Activated CD8-positive, alpha-beta T cell treated with anti-CD3 and anti-CD28 coated beads for 36 hours (primary cell): ENCODE measurements around the gene LANCL2. TPM values are rescaled to one million over a fixed set of nuclear protein-coding genes. Genes with fewer than 3 reads are reported as not detected.

Experiments used
- ATAC-seq: fragments of 200-7000 bp; cut with Tn5 transposase; one replicate; pipeline ENCODE4 v1.10.0; 2021; ENCODE audit warnings: mild to moderate bottlenecking, moderate library complexity
- CTCF ChIA-PET: fragments of 350-600 bp; sonication (Branson Sonifier 250); formaldehyde crosslinking; loops from one replicate; lab custom pipeline; 2021; ENCODE audit warnings: antibody characterized with exemption; lab: Charles Lee
- POLR2A ChIA-PET: fragments of 350-600 bp; sonication (Branson Sonifier 250); formaldehyde crosslinking; loops from one replicate; lab custom pipeline; 2021; ENCODE audit warnings: antibody characterized with exemption; lab: Charles Lee
- DNase-seq: peaks from one replicate; pipeline ENCODE4 v3.0.0-alpha.2; 2020
- H3K27ac Mint-ChIP-seq: one replicate; pipeline ENCODE4 v1.8.0; 2021; ENCODE audit warnings: mild to moderate bottlenecking, mixed read lengths
- H3K27me3 Mint-ChIP-seq: one replicate; pipeline ENCODE4 v1.8.0; 2021; ENCODE audit warnings: mixed read lengths
- H3K36me3 Mint-ChIP-seq: one replicate; pipeline ENCODE4 v1.8.0; 2021; ENCODE audit warnings: low read depth, mixed read lengths
- H3K4me1 Mint-ChIP-seq: one replicate; pipeline ENCODE4 v1.8.0; 2021; ENCODE audit warnings: low read depth, mixed read lengths
- H3K4me3 Mint-ChIP-seq: one replicate; pipeline ENCODE4 v1.8.0; 2021; ENCODE audit warnings: mild to moderate bottlenecking, moderate library complexity, mixed read lengths
- H3K9me3 Mint-ChIP-seq: one replicate; pipeline ENCODE4 v1.8.0; 2021; ENCODE audit warnings: mixed read lengths
- CTCF ChIP-seq: fragments of 200-600 bp; IDR thresholded peaks from one replicate; pipeline ENCODE4 v1.8.0; 2022; ENCODE audit warnings: antibody characterized with exemption, mild to moderate bottlenecking
- intact Hi-C: fragments of 100-400 bp; cut with micrococcal nuclease; formaldehyde crosslinking; loops from one replicate; pipeline ENCODE4 v1.10.0; 2022
- total RNA-seq, 2 experiments: library from RNA; stranded (reverse); gene quantifications; one replicate each; pipeline ENCODE4 v1.2.3, GENCODE V29; 2021

The LANCL2 gene
- total RNA-seq, 2 experiments from 2014 or later = 10.7 to 10.8 TPM

GRCh38 chr7:55449205-55449991 lies 84.3 kb downstream of the LANCL2 start:
- Mint-ChIP-seq H3K27me3 (no peaks in the 10 kb centered on the region), H3K4me1 (peaks cover 23% of the 10 kb centered on the region), H3K9me3 (no peaks in the 10 kb centered on the region), H3K27ac (no peak overlapping the region), H3K36me3 (peaks cover 4% of the 10 kb centered on the region), H3K4me3 (no peak overlapping the region)
- ATAC-seq (no peak), DNase-seq (no peak)
- ChIA-PET POLR2A (no interaction called here), CTCF (no interaction called here)
- TF ChIP-seq CTCF = no peak
- intact Hi-C loops = loop anchor here (5.0 kb wide), 1 partner anchor 52 kb away; no protein-coding TSS in a partner anchor

DNA sequence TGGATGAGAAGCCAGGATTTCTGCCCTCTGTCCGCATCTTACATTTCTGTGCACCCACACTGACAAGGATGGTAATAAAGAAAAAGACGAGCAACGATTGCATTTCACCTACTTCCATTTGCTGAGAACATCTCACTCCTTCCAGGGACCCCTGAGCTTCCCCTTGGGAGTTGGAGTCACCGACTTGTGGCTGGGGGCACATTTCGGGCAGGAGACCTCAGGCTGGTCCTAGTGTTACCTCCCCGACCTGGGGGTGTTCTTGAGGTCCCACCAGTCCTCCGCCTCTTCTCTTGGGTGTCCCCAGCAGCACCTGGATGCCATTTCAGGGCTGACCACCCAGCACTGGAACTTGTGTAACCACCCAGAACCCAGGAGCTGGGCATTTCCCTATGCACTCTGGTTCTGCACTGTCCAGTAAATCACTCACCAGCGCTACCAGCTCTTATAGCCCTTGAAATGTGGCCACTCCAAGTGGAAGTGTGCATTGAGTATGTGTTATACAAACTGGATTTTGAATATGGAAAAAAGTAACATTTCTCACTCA lies 84.9 kb downstream of the LANCL2 start:
- intact Hi-C loops = loop anchor here (5.0 kb wide), 1 partner anchor 53 kb away; no protein-coding TSS in a partner anchor
- DNase-seq (no peak), ATAC-seq (no peak)
- no peak for TF ChIP-seq CTCF
- POLR2A ChIA-PET = no interaction called here
- H3K27ac Mint-ChIP-seq = no peak overlapping the region
- H3K4me3 Mint-ChIP-seq = no peak overlapping the region
- CTCF ChIA-PET = no interaction called here
- peaks cover 4% of the 10 kb centered on the region for H3K9me3 Mint-ChIP-seq
- H3K36me3 Mint-ChIP-seq = peaks cover 8% of the 10 kb centered on the region
- peaks cover 24% of the 10 kb centered on the region for H3K4me1 Mint-ChIP-seq
- H3K27me3 Mint-ChIP-seq = no peaks in the 10 kb centered on the region

DNA sequence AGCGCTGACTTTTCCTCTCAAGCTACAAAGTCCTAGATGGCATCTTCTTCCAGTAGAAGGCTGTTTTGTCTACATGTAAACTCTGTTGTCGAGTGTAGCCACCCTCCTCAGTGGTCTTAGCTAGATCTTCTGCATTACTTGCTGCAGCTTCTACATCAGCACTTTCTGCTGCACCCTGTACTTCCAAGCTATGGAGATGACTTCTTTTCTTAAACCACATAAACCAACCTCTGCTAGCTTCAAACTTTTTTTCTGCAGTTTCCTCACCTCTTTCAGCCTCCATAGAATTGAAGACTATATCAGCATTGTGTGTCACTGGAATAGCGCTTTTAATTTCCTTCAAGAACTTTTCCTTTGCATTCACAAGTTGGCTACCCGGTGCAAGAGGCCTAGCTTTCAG lies 87.8 kb downstream of the LANCL2 start:
- CTCF ChIA-PET = interaction anchor here (0.9 to 2.0 kb wide), 3 partner anchors 9 to 37 kb away, joined by 3 to 5 read pairs (median 3); no protein-coding TSS in a partner anchor
- intact Hi-C loops = no loop called here

DNA sequence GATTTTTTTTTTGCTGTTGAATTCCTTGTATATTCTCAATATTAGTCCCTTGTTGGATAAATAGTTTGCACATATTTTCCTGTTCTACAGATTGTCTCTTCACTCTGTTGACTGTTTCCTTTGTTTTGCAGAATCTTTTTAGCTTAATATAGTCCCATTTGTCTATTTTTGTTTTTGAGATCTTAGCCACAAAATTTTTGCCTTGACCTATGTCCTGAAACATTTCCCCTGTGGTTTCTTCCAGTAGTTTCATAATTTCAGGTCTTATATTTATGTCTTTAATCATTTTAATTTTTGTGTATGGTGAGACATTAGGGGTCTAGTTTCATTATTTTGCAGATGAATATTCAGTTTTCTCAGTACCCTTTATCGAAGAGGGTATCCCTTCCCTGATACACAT lies 92.7 kb downstream of the LANCL2 start:
- no peak for TF ChIP-seq CTCF
- H3K4me3 Mint-ChIP-seq = no peak overlapping the region
- H3K27me3 Mint-ChIP-seq = no peaks in the 10 kb centered on the region
- ChIA-PET CTCF (no interaction called here), POLR2A (no interaction called here)
- peaks cover 43% of the 10 kb centered on the region for H3K9me3 Mint-ChIP-seq
- ATAC-seq (no peak), DNase-seq (no peak)
- H3K4me1 Mint-ChIP-seq = peaks cover 31% of the 10 kb centered on the region
- intact Hi-C loops = no loop called here
- H3K27ac Mint-ChIP-seq = no peak overlapping the region
- peaks cover 25% of the 10 kb centered on the region for H3K36me3 Mint-ChIP-seq

More for the DNA sequence above, 87.8 kb downstream of the LANCL2 start:
- ATAC-seq = no peak
- H3K36me3 Mint-ChIP-seq = peaks cover 13% of the 10 kb centered on the region
- peaks cover 26% of the 10 kb centered on the region for H3K4me1 Mint-ChIP-seq
- H3K27me3 Mint-ChIP-seq = no peaks in the 10 kb centered on the region
- DNase-seq = no peak
- TF ChIP-seq CTCF = no peak
- peaks cover 20% of the 10 kb centered on the region for H3K9me3 Mint-ChIP-seq
- POLR2A ChIA-PET = interaction anchor here (0.6 kb wide), 1 partner anchor 80 kb away, joined by 3 read pairs; no protein-coding TSS in a partner anchor
- no peak overlapping the region for H3K27ac Mint-ChIP-seq
- no peak overlapping the region for H3K4me3 Mint-ChIP-seq

GRCh38 chr7:55458351-55458750 lies 93.2 kb downstream of the LANCL2 start:
- no peak overlapping the region for H3K4me3 Mint-ChIP-seq
- H3K9me3 Mint-ChIP-seq = peaks cover 46% of the 10 kb centered on the region
- peaks cover 29% of the 10 kb centered on the region for H3K4me1 Mint-ChIP-seq
- DNase-seq (no peak), ATAC-seq (no peak)
- peaks cover 28% of the 10 kb centered on the region for H3K36me3 Mint-ChIP-seq
- CTCF ChIA-PET = no interaction called here
- TF ChIP-seq CTCF = no peak
- intact Hi-C loops = no loop called here
- no peak overlapping the region for H3K27ac Mint-ChIP-seq
- no peaks in the 10 kb centered on the region for H3K27me3 Mint-ChIP-seq
- POLR2A ChIA-PET = no interaction called here
